Activated CD4-positive, alpha-beta T cell treated with anti-CD3 and anti-CD28 coated beads, Interleukin-2, amount 10 ng/mL, durations not matched to agents 7 days and 5 days (primary cell): ENCODE measurements around the gene IRAK3. TPM values are rescaled to one million over a fixed set of nuclear protein-coding genes. Genes with fewer than 3 reads are reported as not detected.
"Not testable (repeated sequence)": the region's sequence is repeated elsewhere in the genome, so short reads cannot be mapped to it uniquely, and the experiment has no call there.

Source experiments
- CTCF ChIA-PET: fragments of 350-600 bp; sonication (Branson Sonifier 250); formaldehyde crosslinking; loops from one replicate; lab custom pipeline; 2021; ENCODE audit warnings: antibody characterized with exemption; lab: Charles Lee
- POLR2A ChIA-PET: fragments of 350-600 bp; sonication (Branson Sonifier 250); formaldehyde crosslinking; loops from one replicate; lab custom pipeline; 2021; ENCODE audit warnings: antibody characterized with exemption; lab: Charles Lee
- DNase-seq: peaks from one replicate; pipeline ENCODE4 v3.0.0-alpha.2; 2020
- H3K27ac Mint-ChIP-seq: one replicate; pipeline ENCODE4 v1.8.0; 2021; ENCODE audit warnings: mild to moderate bottlenecking, moderate library complexity, mixed read lengths
- H3K27me3 Mint-ChIP-seq: one replicate; pipeline ENCODE4 v1.8.0; 2021; ENCODE audit warnings: mixed read lengths
- H3K36me3 Mint-ChIP-seq: one replicate; pipeline ENCODE4 v1.8.0; 2021; ENCODE audit warnings: low read depth, mixed read lengths
- H3K4me1 Mint-ChIP-seq: one replicate; pipeline ENCODE4 v1.8.0; 2021; ENCODE audit warnings: mixed read lengths
- H3K4me3 Mint-ChIP-seq: one replicate; pipeline ENCODE4 v1.8.0; 2021; ENCODE audit warnings: mild to moderate bottlenecking, moderate library complexity, mixed read lengths
- H3K9me3 Mint-ChIP-seq: one replicate; pipeline ENCODE4 v1.8.0; 2021; ENCODE audit warnings: mixed read lengths
- total RNA-seq, 2 experiments: library from RNA; stranded (reverse); gene quantifications; one replicate each; pipeline ENCODE4 v1.2.3, GENCODE V29; 2021

IRAK3 gene
- total RNA-seq, 2 experiments from 2014 or later = 0.77 to 0.89 TPM

GRCh38 chr12:66234773-66235625 lies 46.0 kb downstream of the IRAK3 start:
- H3K36me3 Mint-ChIP-seq, H3K27ac Mint-ChIP-seq, POLR2A ChIA-PET, H3K9me3 Mint-ChIP-seq, H3K4me1 Mint-ChIP-seq: not testable (repeated sequence)
- CTCF ChIA-PET = interaction anchor here (1.0 to 1.6 kb wide), 3 partner anchors 12 to 44 kb away, joined by 3 to 4 read pairs (median 4); no protein-coding TSS in a partner anchor
- peaks cover 31% of the 10 kb centered on the region for H3K27me3 Mint-ChIP-seq
- DNase-seq = peak; percentile 40
- peak overlapping the region; percentile 67 for H3K4me3 Mint-ChIP-seq

GRCh38 chr12:66235626-66236281 lies 46.7 kb downstream of the IRAK3 start:
- H3K4me3 Mint-ChIP-seq = peak overlapping the region; percentile 51
- DNase-seq = no peak
- no peaks in the 10 kb centered on the region for H3K9me3 Mint-ChIP-seq
- H3K36me3 Mint-ChIP-seq = peaks cover 2% of the 10 kb centered on the region
- H3K4me1 Mint-ChIP-seq = peaks cover 8% of the 10 kb centered on the region
- H3K27me3 Mint-ChIP-seq = peaks cover 32% of the 10 kb centered on the region
- ChIA-PET POLR2A (no interaction called here), CTCF (interaction anchor here (1.1 to 1.6 kb wide), 3 partner anchors 15 to 44 kb away, joined by 3 to 4 read pairs (median 3); no protein-coding TSS in a partner anchor)
- H3K27ac Mint-ChIP-seq = no peak overlapping the region

GRCh38 chr12:66236282-66236675 lies 47.3 kb downstream of the IRAK3 start:
- CTCF ChIA-PET = interaction anchor here (1.1 to 1.5 kb wide), 3 partner anchors 14 to 42 kb away, joined by 3 to 7 read pairs (median 3); no protein-coding TSS in a partner anchor
- H3K9me3 Mint-ChIP-seq, H3K36me3 Mint-ChIP-seq, DNase-seq, POLR2A ChIA-PET, H3K4me1 Mint-ChIP-seq, H3K27ac Mint-ChIP-seq: not testable (repeated sequence)
- Mint-ChIP-seq H3K4me3 (peak overlapping the region; percentile 51), H3K27me3 (peaks cover 33% of the 10 kb centered on the region)

GRCh38 chr12:66236969-66237368 lies 48.0 kb downstream of the IRAK3 start:
- DNase-seq = no peak
- Mint-ChIP-seq H3K4me1 (peaks cover 8% of the 10 kb centered on the region), H3K9me3 (no peaks in the 10 kb centered on the region), H3K4me3 (no peak overlapping the region), H3K27me3 (peaks cover 30% of the 10 kb centered on the region), H3K27ac (no peak overlapping the region), H3K36me3 (peaks cover 2% of the 10 kb centered on the region)
- CTCF ChIA-PET = interaction anchor here (1.2 kb wide), 1 partner anchor 42 kb away, joined by 7 read pairs; no protein-coding TSS in a partner anchor
- POLR2A ChIA-PET = no interaction called here

GRCh38 chr12:66237505-66238175 lies 48.6 kb downstream of the IRAK3 start:
- ChIA-PET POLR2A (no interaction called here), CTCF (interaction anchor here (1.2 kb wide), 1 partner anchor 41 kb away, joined by 7 read pairs; no protein-coding TSS in a partner anchor)
- peaks cover 8% of the 10 kb centered on the region for H3K4me1 Mint-ChIP-seq
- H3K9me3 Mint-ChIP-seq = no peaks in the 10 kb centered on the region
- DNase-seq = no peak
- peaks cover 2% of the 10 kb centered on the region for H3K36me3 Mint-ChIP-seq
- no peak overlapping the region for H3K27ac Mint-ChIP-seq
- H3K27me3 Mint-ChIP-seq = peaks cover 30% of the 10 kb centered on the region
- no peak overlapping the region for H3K4me3 Mint-ChIP-seq

- ChIA-PET CTCF (no interaction called here), POLR2A (no interaction called here)
- Mint-ChIP-seq H3K4me3 (no peak overlapping the region), H3K9me3 (no peaks in the 10 kb centered on the region), H3K36me3 (peaks cover 2% of the 10 kb centered on the region), H3K27me3 (peaks cover 25% of the 10 kb centered on the region), H3K4me1 (peaks cover 8% of the 10 kb centered on the region), H3K27ac (no peak overlapping the region)
- no peak for DNase-seq
Measured at GRCh38 chr12:66239295-66239694, 50.3 kb downstream of the IRAK3 start.

- DNase-seq = no peak
- Mint-ChIP-seq H3K36me3 (peaks cover 2% of the 10 kb centered on the region), H3K9me3 (no peaks in the 10 kb centered on the region), H3K4me1 (peaks cover 3% of the 10 kb centered on the region), H3K27ac (no peak overlapping the region), H3K4me3 (no peak overlapping the region), H3K27me3 (peaks cover 17% of the 10 kb centered on the region)
- POLR2A ChIA-PET = no interaction called here
- CTCF ChIA-PET = no interaction called here
Measured at GRCh38 chr12:66240096-66240820, 51.2 kb downstream of the IRAK3 start.

- POLR2A ChIA-PET = no interaction called here
- DNase-seq = no peak
- Mint-ChIP-seq H3K4me3 (no peak overlapping the region), H3K4me1 (no peaks in the 10 kb centered on the region), H3K36me3 (no peaks in the 10 kb centered on the region), H3K9me3 (no peaks in the 10 kb centered on the region), H3K27ac (no peak overlapping the region), H3K27me3 (peaks cover 15% of the 10 kb centered on the region)
- CTCF ChIA-PET = no interaction called here
Measured at GRCh38 chr12:66241061-66242043, 52.3 kb downstream of the IRAK3 start.

GRCh38 chr12:66242311-66242710 lies 53.3 kb downstream of the IRAK3 start:
- ChIA-PET CTCF (interaction anchor here (0.6 kb wide), 1 partner anchor 254 kb away, joined by 3 read pairs; no protein-coding TSS in a partner anchor), POLR2A (no interaction called here)
- no peak for DNase-seq
- Mint-ChIP-seq H3K4me3 (no peak overlapping the region), H3K9me3 (no peaks in the 10 kb centered on the region), H3K36me3 (no peaks in the 10 kb centered on the region), H3K27ac (no peak overlapping the region), H3K4me1 (no peaks in the 10 kb centered on the region), H3K27me3 (peaks cover 8% of the 10 kb centered on the region)

- Mint-ChIP-seq H3K9me3 (no peaks in the 10 kb centered on the region), H3K4me1 (no peaks in the 10 kb centered on the region), H3K4me3 (no peak overlapping the region), H3K27me3 (peaks cover 2% of the 10 kb centered on the region), H3K27ac (no peak overlapping the region), H3K36me3 (no peaks in the 10 kb centered on the region)
- ChIA-PET POLR2A (interaction anchor here (0.5 kb wide), 1 partner anchor 47 kb away, joined by 4 read pairs; no protein-coding TSS in a partner anchor), CTCF (no interaction called here)
- no peak for DNase-seq
Measured at GRCh38 chr12:66243911-66244310, 54.9 kb downstream of the IRAK3 start.

GRCh38 chr12:66244446-66244845 lies 55.4 kb downstream of the IRAK3 start:
- Mint-ChIP-seq H3K9me3 (no peaks in the 10 kb centered on the region), H3K27me3 (peaks cover 2% of the 10 kb centered on the region), H3K27ac (no peak overlapping the region), H3K4me1 (no peaks in the 10 kb centered on the region), H3K4me3 (no peak overlapping the region), H3K36me3 (no peaks in the 10 kb centered on the region)
- DNase-seq = no peak
- POLR2A ChIA-PET = no interaction called here
- CTCF ChIA-PET = no interaction called here
